GM12878 (cell line): ENCODE data around the gene DNAJA4.

ENCODE experiments used
- EP300 ChIP-seq, 2 experiments: fragments of 150-350 bp in 1 of 2; IDR thresholded peaks; 2 replicates each; pipeline ENCODE4 v1.6.1; 2011 to 2012; ENCODE audit warnings: low read depth in 2 of 2, low read length in 2 of 2, borderline replicate concordance in 1 of 2, improper control_type of control experiment in 1 of 2, inconsistent platforms in 1 of 2; ENCODE audit not compliant: control insufficient read depth in 1 of 2
- POLR2AphosphoS5 ChIP-seq: IDR thresholded peaks from 2 replicates; pipeline ENCODE4 v1.6.1; 2011; ENCODE audit warnings: mild to moderate bottlenecking, low read length, inconsistent platforms
- RBBP5 ChIP-seq: fragments of 200-600 bp; sonication (generic); conservative IDR thresholded peaks from 2 replicates; pipeline ENCODE4 v1.6.1; 2016
- TAF1 ChIP-seq: IDR thresholded peaks from 2 replicates; pipeline ENCODE4 v1.6.1; 2011; ENCODE audit warnings: mild to moderate bottlenecking, low read depth, low read length, borderline replicate concordance
- TF ChIP-seq, protein P1 (sequence below): fragments of 450-650 bp; IDR thresholded peaks from 2 replicates; pipeline ENCODE4 v1.6.1; 2016; ENCODE audit warnings: mild to moderate bottlenecking

DNA sequence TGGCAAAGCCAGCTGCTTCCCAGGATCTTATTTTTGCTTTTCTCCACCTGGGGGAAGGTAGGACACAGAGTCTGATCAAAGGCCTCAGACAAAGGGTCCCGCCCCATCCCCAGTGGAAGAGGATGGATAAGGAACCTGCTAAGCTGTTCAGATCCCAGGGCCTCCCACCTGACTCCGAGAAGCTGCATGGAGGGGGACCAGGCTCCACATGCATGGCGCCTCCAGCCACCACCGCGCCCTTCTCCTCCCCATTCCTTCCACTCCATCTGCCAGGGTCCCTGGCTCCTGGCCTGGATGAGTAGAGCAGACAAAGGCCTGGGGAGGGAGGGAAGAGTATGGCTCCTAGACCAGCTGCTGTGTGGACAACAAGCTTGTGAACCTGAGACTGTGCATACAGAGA, 55.8 kb downstream of the DNAJA4 start:
- TF ChIP-seq POLR2AphosphoS5 (no peak), RBBP5 (no peak), EP300 (IDR thresholded peaks at IDR 0.05; ENCODE audit: borderline replicate concordance in 1 of 2, control insufficient read depth in 1 of 2, low read depth in 2 of 2, low read length in 2 of 2) (no peak), TAF1 (no peak)
- TF ChIP-seq, protein P1, sequence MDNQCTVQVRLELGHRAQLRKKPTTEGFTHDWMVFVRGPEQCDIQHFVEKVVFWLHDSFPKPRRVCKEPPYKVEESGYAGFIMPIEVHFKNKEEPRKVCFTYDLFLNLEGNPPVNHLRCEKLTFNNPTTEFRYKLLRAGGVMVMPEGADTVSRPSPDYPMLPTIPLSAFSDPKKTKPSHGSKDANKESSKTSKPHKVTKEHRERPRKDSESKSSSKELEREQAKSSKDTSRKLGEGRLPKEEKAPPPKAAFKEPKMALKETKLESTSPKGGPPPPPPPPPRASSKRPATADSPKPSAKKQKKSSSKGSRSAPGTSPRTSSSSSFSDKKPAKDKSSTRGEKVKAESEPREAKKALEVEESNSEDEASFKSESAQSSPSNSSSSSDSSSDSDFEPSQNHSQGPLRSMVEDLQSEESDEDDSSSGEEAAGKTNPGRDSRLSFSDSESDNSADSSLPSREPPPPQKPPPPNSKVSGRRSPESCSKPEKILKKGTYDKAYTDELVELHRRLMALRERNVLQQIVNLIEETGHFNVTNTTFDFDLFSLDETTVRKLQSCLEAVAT: no peak
